GM19239 (cell line): ENCODE results near the gene ALLC.

Source experiments
- DNase-seq: peaks from one replicate; pipeline ENCODE4 v3.0.0; 2011; ENCODE audit warnings: low spot score; ENCODE audit not compliant: insufficient read length
- FAIRE-seq: peaks from 2 replicates; lab custom pipeline; 2011; peaks lifted over from hg19 to GRCh38; lab: Jason Lieb, UNC

The ALLC gene

GRCh38 chr2:3704692-3705091, 46.7 kb downstream of the ALLC start:
- no peak for DNase-seq
- FAIRE-seq, result no peak

GRCh38 chr2:3705782-3706181, 47.8 kb downstream of the ALLC start:
- DNase-seq (no peak), FAIRE-seq (no peak)

GRCh38 chr2:3706892-3707291, 48.9 kb downstream of the ALLC start:
- FAIRE-seq (no peak), DNase-seq (no peak)

DNA sequence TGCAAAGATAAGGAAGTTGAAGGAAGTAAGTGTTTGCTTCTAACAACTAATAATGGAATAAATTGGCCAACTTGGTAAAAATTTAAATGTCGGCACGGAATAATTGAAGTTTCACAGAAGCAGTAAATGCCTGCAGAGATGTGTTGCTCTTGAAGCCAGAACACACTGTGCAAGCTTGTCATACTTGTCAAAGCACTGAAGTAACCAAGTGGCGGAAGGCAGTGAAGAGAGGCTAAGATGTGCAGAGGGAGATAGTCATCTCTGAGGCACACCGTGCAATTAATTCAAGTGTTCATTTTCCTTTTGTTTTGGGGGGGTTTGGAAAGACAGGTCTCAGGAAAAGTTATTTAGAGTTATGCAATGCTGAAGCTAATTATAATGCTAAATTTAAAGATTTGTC, 50.6 kb downstream of the ALLC start:
- DNase-seq (no peak), FAIRE-seq (no peak)

- DNase-seq, result no peak
Measured at GRCh38 chr2:3709225-3709624, 51.2 kb downstream of the ALLC start.

DNA sequence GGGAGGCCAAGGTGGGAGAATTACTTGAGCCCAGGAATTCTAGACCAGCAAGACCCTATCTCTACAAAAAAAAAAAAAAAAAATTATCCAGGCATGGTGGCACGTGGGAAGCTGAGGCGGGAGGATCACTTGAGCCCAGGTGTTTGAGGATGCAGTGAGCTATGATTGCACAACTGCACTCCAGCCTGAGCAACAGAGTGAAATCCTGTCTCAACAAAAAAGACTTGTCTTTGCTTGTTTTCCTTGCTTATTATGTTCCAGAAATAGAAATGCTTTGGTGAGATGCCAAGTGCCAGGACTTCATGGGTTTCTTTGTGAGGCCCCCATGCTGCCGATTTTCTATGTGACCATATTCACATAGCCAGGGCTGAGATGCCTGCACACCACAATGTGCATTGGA, 54.4 kb downstream of the ALLC start:
- no peak for FAIRE-seq
- no peak for DNase-seq

More at GRCh38 chr2:3709225-3709624, 51.2 kb downstream of the ALLC start:
- no peak for FAIRE-seq

DNA sequence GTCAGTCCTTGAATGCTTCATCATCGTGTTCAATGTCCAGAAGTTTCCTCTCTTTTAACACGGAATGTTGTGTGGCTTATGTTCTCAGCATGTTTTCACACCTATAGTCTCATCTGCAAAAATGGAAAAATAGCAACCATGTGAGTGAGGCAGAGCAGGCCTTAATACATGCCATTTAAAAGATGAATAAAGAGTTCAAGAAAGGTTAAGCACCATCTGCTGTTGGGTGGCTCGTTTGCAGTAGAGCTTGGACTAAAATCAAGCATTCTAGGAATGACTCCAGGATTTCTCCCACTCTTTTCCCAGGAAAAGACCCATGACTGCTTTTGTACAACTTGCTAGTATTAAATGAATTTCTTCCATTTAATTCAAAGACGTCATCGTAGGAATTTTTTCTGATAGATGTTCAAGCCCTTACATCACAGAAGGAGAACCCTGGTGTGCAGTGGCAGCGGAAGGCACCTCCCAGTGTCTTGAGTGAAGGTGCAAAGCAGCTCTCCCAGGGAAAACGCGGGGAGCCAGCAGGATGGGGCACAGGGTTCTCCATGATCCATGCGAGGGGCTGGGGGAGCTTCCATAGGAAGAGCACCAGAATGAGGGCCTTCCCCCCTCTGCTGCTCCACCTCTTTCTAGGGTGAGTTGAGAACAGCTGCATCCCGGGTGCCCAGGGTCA, 55.0 kb downstream of the ALLC start:
- FAIRE-seq (no peak), DNase-seq (no peak)

DNA sequence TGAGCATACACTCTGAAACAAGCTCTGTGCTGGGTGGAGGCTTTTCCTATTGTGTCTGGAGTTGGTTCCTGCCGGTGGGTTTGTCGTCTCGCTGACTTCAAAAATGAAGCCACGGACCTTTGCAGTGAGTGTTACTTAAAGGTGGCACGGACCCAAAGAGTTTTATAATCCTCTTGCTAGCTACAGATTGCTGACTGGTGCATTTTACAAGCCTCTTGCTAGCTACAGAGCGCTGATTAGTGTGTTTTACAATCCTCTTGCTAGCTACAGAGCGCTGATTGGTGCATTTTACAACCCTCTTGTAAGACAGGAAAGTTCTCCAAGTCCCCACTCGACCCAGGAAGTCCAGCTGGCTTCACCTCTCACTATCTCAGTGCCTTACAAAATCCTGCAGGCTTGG, 60.7 kb downstream of the ALLC start:
- no peak for DNase-seq
- FAIRE-seq, result no peak

GRCh38 chr2:3725002-3725401, 67.0 kb downstream of the ALLC start:
- no peak for DNase-seq
- FAIRE-seq, result no peak

DNA sequence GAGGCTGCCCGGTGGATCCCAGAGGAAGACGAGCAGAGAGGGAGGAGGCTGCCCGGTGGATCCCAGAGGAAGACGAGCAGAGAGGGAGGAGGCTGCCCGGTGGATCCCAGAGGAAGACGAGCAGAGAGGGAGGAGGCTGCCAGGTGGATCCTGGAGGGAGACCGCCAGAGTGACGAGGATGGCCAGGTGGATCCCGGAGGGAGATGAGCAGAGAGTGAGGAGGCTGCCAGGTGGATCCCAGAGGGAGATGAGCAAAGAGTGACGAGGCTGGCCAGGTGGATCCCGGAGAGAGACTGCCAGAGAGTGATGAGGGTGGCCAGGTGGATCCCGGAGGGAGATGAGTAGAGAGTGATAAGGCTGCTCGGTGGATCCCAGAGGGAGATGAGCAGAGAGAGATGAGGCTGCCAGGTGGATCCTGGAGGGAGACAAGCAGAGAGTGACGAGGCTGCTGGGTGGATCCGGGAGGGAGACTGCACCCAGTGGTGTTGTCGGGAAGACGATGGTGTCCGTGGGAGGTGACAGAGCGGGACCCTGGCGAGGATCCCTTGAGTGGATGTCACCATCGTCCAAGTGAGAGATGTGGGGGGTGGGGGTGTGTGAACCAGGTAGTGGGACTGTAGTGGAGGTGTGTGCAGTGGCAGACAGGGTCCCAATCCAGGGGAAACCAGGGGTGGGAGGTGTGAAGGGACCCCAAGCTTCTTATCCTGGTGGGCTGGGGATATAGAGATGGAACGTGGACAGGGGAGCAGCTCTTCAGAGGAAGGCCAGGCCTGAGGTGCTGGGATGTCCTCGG, 67.7 kb downstream of the ALLC start:
- no peak for DNase-seq
- FAIRE-seq, result no peak

- DNase-seq (no peak), FAIRE-seq (no peak)
Measured at GRCh38 chr2:3726511-3726910, 68.5 kb downstream of the ALLC start.

GRCh38 chr2:3727397-3728045, 69.5 kb downstream of the ALLC start:
- DNase-seq (no peak), FAIRE-seq (no peak)

GRCh38 chr2:3728104-3729054, 70.4 kb downstream of the ALLC start:
- FAIRE-seq, result peak; percentile 76
- DNase-seq, result peak; percentile 17

- FAIRE-seq (no peak), DNase-seq (no peak)
Measured at GRCh38 chr2:3729055-3729448, 71.1 kb downstream of the ALLC start.

- FAIRE-seq, result no peak
- no peak for DNase-seq
Measured at GRCh38 chr2:3729786-3730185, 71.8 kb downstream of the ALLC start.

- no peak for FAIRE-seq
Measured at GRCh38 chr2:3730646-3731045, 72.6 kb downstream of the ALLC start.

DNA sequence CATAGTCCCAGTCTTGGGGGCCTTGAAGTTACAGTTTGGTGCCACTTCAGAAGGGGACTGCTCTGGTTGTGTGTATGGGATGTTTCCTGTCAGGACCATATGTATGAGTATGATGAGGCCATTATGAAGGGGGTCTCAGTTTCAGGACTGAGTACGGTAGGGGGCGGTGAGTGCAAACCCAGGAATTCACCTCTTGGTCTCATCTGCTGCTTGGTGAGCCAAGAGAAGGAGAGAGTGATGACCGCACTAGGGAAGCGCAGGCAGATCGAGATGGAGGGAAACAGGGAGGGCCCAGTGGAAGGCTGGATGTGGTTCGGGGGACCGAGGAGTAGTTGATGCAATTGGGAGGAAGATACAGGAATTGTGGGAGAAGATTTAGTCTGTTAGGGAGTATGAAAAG, 73.8 kb downstream of the ALLC start:
- FAIRE-seq (no peak), DNase-seq (no peak)

More at GRCh38 chr2:3730646-3731045, 72.6 kb downstream of the ALLC start:
- DNase-seq, result no peak

- DNase-seq (no peak), FAIRE-seq (no peak)
Measured at GRCh38 chr2:3736112-3736511, 78.1 kb downstream of the ALLC start.

DNA sequence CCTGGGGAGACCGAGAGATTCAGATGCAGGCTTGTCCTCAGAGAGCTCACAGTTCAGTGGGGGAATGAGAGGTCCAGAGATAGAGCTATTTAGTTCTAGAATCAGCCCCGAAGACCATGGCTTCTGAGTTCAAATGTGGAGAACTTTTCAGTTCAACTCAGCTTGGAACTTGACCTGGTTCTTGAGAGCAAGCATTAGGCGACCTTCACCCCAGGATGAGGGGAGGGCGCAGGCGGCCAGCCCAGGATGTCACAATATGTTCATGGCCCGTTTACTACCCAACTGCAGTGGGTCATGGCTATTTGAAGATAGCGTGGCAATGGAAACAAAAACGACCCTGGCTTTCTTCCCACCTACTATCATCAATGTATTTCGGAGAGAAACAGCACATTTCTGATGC, 79.1 kb downstream of the ALLC start:
- no peak for FAIRE-seq
- DNase-seq, result no peak

DNA sequence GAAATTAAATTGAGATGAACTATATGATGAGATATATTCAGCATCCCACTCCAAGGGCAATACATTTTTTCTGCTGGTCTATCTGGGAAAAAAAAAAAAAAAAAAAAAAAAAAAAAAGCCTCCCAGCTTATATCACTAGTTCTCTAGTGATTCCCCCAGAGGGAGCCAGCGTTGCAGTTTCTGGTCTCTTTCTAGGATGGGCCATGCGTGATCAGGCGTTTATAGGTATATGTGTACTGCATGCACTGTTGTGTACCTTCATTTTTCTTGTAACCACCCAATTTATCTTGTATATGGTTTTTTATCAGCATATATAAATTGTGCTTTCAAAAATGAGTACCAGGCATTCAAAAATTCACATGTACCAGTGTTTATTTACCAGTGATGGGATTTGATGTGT, 80.5 kb downstream of the ALLC start:
- FAIRE-seq, result no peak
- DNase-seq, result no peak
